GM12872 (cell line): ENCODE data around the gene ETDB.

ENCODE experiments used
- TF ChIP-seq, protein P1 (sequence below): IDR thresholded peaks from 3 replicates; pipeline ENCODE4 v1.5.1; 2011; ENCODE audit warnings: low read depth, mild to moderate bottlenecking, low read length, moderate library complexity; ENCODE audit not compliant: insufficient read depth

Gene ETDB

DNA sequence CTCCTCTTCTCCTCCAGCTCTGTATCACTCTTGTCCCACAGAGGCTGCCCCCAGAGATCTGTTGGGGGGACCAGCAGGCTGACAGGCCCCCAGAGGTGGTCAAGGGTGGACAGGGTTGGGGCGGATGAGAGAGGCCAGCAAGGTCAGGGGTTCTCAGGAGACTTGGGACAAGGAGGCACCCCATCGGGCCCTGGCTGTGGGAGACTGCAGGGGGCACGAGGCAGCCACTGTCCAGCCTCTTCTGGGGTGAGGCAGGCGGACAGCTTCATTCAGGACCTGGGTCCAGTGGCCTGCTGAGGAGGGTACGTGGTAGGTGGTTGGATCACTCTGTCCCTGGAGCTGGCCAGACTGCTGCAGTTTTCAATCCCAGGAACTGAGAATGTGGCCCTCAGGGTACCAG lies 24.6 kb downstream of the ETDB start:
- TF ChIP-seq, protein P1, sequence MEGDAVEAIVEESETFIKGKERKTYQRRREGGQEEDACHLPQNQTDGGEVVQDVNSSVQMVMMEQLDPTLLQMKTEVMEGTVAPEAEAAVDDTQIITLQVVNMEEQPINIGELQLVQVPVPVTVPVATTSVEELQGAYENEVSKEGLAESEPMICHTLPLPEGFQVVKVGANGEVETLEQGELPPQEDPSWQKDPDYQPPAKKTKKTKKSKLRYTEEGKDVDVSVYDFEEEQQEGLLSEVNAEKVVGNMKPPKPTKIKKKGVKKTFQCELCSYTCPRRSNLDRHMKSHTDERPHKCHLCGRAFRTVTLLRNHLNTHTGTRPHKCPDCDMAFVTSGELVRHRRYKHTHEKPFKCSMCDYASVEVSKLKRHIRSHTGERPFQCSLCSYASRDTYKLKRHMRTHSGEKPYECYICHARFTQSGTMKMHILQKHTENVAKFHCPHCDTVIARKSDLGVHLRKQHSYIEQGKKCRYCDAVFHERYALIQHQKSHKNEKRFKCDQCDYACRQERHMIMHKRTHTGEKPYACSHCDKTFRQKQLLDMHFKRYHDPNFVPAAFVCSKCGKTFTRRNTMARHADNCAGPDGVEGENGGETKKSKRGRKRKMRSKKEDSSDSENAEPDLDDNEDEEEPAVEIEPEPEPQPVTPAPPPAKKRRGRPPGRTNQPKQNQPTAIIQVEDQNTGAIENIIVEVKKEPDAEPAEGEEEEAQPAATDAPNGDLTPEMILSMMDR: no peak

DNA sequence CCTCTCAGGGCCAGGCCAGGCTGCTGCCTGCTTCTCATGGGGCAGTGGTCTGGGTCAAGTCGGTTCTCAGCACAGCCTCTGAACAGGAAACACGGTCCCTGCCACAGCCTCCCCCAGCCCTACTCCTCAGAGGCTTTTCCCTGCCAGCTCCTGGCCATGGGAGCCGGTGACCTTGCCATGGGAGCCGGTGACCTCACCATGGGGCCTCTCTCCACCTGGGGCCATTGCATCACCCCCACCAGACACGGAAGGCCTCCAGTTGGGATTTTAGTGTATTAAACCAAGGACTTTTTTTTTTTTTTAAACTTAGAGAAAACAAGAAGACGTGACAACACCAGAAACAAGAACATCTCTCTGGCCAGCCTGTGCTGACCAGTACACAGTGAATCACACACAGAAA lies 25.6 kb downstream of the ETDB start:
- TF ChIP-seq, protein P1: no peak

DNA sequence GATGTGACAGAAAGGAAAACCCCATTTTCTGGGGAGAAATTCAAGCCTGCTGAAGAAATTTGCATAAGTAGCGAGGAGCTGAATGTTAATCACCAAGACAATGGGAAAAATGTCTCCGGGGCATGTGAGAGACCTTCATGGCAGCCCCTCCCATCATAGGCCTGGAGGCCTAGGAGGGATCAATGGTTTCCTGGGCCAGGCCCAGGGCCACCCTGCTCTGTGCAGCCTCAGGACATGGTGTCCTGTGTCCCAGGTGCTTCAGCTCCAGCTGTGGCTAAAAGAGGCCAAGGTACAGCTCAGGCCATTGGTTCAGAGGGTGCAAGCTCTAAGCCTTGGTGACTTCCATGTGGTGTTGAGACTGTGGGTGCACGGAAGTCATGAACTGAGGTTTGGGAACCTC lies 31.2 kb downstream of the ETDB start:
- TF ChIP-seq, protein P1: no peak

DNA sequence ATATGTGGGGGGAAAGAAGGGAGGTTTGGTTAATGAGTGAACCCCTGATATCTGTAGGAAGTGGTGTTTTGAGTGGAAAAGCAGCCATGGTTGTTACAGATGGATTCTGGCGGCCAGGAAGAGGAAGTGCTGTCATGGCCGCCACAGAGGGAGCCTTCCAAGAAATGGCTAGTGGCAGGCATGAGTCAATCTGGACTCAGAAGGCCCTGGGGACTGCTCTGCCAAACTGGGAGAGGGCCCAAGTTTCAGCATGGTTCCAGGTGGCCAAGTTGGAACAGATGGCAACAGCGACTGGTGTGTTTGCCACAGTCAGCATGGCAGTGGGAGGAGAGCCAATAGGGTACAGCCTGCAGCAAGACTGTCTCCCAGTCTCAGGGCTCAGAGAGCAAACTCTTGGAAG lies 32.5 kb downstream of the ETDB start:
- TF ChIP-seq, protein P1: no peak

DNA sequence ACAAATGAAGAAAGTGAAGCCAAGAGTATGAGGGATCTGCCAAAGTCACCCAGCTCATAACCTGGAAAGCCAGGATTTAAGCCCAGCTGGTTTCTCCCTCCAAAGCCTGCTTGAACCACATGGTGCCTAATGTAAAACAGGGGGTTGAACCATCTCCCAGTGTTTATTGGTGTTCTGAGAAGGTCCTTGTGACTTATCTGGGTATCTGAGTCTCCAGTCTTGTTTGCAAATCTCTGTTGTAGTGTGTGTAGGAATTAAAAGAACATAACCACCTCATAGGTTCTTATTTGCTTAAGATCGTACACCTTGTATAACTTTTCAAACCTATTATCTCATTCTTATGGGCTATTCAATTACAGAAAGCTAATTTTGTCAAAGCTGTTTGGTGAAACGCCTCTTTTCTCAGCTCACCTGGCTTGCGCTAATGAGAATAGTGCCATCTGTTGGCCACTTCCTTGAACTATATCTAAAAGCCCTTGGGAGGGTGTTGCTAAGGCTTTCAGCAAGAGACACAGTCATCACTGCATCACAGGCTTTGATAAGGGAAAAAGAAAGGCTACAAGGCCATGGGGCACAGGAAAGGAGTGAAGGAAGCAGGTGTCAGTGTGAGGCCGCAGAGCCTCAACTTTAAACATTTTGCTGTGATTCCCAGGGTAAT lies 34.0 kb downstream of the ETDB start:
- TF ChIP-seq, protein P1: peak; percentile 50

DNA sequence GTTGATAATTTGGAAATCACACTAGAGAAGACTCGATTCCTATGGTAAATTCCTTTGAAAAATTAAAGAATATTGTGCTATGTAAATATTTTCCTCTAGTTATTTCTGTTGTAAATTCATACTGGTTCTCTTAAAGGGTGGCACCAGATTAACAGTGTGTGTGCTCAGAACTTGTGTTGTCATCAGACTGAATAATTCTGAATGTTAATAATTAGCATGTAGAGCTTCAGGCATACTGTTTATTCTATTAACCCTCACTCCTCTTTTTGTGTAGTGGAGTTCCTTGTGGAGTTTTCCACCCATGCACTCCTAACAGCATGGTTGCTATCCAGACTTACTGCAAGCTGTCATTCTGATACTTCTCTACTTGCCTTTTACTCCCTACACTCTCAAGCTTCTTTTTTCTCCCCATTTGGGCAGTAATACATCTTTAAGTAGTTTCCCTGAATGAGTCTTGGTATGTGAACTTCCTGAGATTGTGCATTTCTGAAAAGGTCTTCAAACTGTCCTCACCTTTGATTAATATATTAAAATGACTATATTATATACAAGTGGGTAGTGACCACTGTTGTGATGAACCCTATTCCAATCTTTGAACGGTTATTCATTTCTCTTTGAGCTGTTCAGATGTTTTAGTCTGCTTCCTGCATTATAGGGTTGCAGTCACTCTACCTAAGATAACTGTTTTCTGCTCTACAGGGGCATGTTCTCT lies 38.5 kb downstream of the ETDB start:
- TF ChIP-seq, protein P1: no peak
